ENCODE results near the gene GCSAM.

The GCSAM gene

GRCh38 chr3:112088944-112089343 is 44.1 kb downstream of the GCSAM start:
- H3K27me3 ChIP-seq (ENCODE audit: control insufficient read depth, insufficient read depth, low read length, poor library complexity, severe bottlenecking): peaks cover 38% of the 10 kb centered on the region
- peaks cover 4% of the 10 kb centered on the region for H3K4me1 ChIP-seq (ENCODE audit: control insufficient read depth, insufficient read depth, low read length)
- WGBS, 2 experiments: 65 to 68% methylated on average over 4 of the region's 4 CpGs
- H3K9me3 ChIP-seq (ENCODE audit: control insufficient read depth, low read length): no peaks in the 10 kb centered on the region
- H3K27ac ChIP-seq (ENCODE audit: insufficient read depth, low read depth, low read length, poor library complexity, severe bottlenecking): no peak overlapping the region
- H3K4me3 ChIP-seq (ENCODE audit: insufficient read depth, low read depth, low read length): no peak overlapping the region
- H3K36me3 ChIP-seq (ENCODE audit: control insufficient read depth, insufficient read depth, low read length): no peaks in the 10 kb centered on the region

- H3K9me3 ChIP-seq (ENCODE audit: control insufficient read depth, low read length): no peaks in the 10 kb centered on the region
- H3K36me3 ChIP-seq (ENCODE audit: control insufficient read depth, insufficient read depth, low read length): no peaks in the 10 kb centered on the region
- H3K27me3 ChIP-seq (ENCODE audit: control insufficient read depth, insufficient read depth, low read length, poor library complexity, severe bottlenecking): peaks cover 40% of the 10 kb centered on the region
- peaks cover under 1% of the 10 kb centered on the region for H3K4me1 ChIP-seq (ENCODE audit: control insufficient read depth, insufficient read depth, low read length)
- H3K4me3 ChIP-seq (ENCODE audit: insufficient read depth, low read depth, low read length): no peak overlapping the region
- H3K27ac ChIP-seq (ENCODE audit: insufficient read depth, low read depth, low read length, poor library complexity, severe bottlenecking): no peak overlapping the region
- 85 to 91% methylated on average over 5 of the region's 5 CpGs for WGBS, 2 experiments
Measured at GRCh38 chr3:112087746-112088145, 45.3 kb downstream of the GCSAM start.

- Histone ChIP-seq H3K27ac (ENCODE audit: insufficient read depth, low read depth, low read length, poor library complexity, severe bottlenecking) (no peak overlapping the region), H3K4me1 (ENCODE audit: control insufficient read depth, insufficient read depth, low read length) (no peaks in the 10 kb centered on the region), H3K36me3 (ENCODE audit: control insufficient read depth, insufficient read depth, low read length) (no peaks in the 10 kb centered on the region), H3K4me3 (ENCODE audit: insufficient read depth, low read depth, low read length) (peak overlapping the region; percentile 50), H3K27me3 (ENCODE audit: control insufficient read depth, insufficient read depth, low read length, poor library complexity, severe bottlenecking) (peaks cover 40% of the 10 kb centered on the region), H3K9me3 (ENCODE audit: control insufficient read depth, low read length) (no peaks in the 10 kb centered on the region)
- 12 to 14% methylated on average over 14 of the region's 14 CpGs for WGBS, 2 experiments
Measured at GRCh38 chr3:112086875-112087524, 46.0 kb downstream of the GCSAM start.

- H3K27me3 ChIP-seq (ENCODE audit: control insufficient read depth, insufficient read depth, low read length, poor library complexity, severe bottlenecking): peaks cover 40% of the 10 kb centered on the region
- 0 to 1% methylated on average over 67 of the region's 67 CpGs for WGBS, 2 experiments
- no peaks in the 10 kb centered on the region for H3K4me1 ChIP-seq (ENCODE audit: control insufficient read depth, insufficient read depth, low read length)
- no peaks in the 10 kb centered on the region for H3K36me3 ChIP-seq (ENCODE audit: control insufficient read depth, insufficient read depth, low read length)
- peak within 1 kb of the TSS; percentile 50 for H3K4me3 ChIP-seq (ENCODE audit: insufficient read depth, low read depth, low read length)
- no peaks in the 10 kb centered on the region for H3K9me3 ChIP-seq (ENCODE audit: control insufficient read depth, low read length)
- no peak within 1 kb of the TSS for H3K27ac ChIP-seq (ENCODE audit: insufficient read depth, low read depth, low read length, poor library complexity, severe bottlenecking)
Measured at GRCh38 chr3:112086076-112086854, 46.8 kb downstream of the GCSAM start, which contains the start of gene C3orf52. TSS of gene C3orf52 (plus strand) at chr3:112086389. CDS start at chr3:112086408, 19 bp downstream.

GRCh38 chr3:112085735-112086075 is 47.3 kb downstream of the GCSAM start:
- Histone ChIP-seq H3K9me3 (ENCODE audit: control insufficient read depth, low read length) (no peaks in the 10 kb centered on the region), H3K27me3 (ENCODE audit: control insufficient read depth, insufficient read depth, low read length, poor library complexity, severe bottlenecking) (peaks cover 40% of the 10 kb centered on the region), H3K4me1 (ENCODE audit: control insufficient read depth, insufficient read depth, low read length) (no peaks in the 10 kb centered on the region), H3K27ac (ENCODE audit: insufficient read depth, low read depth, low read length, poor library complexity, severe bottlenecking) (no peak overlapping the region), H3K4me3 (ENCODE audit: insufficient read depth, low read depth, low read length) (peak overlapping the region; percentile 50), H3K36me3 (ENCODE audit: control insufficient read depth, insufficient read depth, low read length) (no peaks in the 10 kb centered on the region)
- WGBS, 2 experiments: 25 to 27% methylated on average over 10 to 12 of the region's 12 CpGs

- Histone ChIP-seq H3K4me3 (ENCODE audit: insufficient read depth, low read depth, low read length) (no peak overlapping the region), H3K9me3 (ENCODE audit: control insufficient read depth, low read length) (no peaks in the 10 kb centered on the region), H3K4me1 (ENCODE audit: control insufficient read depth, insufficient read depth, low read length) (no peaks in the 10 kb centered on the region), H3K36me3 (ENCODE audit: control insufficient read depth, insufficient read depth, low read length) (no peaks in the 10 kb centered on the region), H3K27ac (ENCODE audit: insufficient read depth, low read depth, low read length, poor library complexity, severe bottlenecking) (no peak overlapping the region), H3K27me3 (ENCODE audit: control insufficient read depth, insufficient read depth, low read length, poor library complexity, severe bottlenecking) (peaks cover 40% of the 10 kb centered on the region)
- WGBS, 2 experiments: 85 to 88% methylated on average over 5 to 7 of the region's 7 CpGs
Measured at GRCh38 chr3:112084980-112085705, 47.9 kb downstream of the GCSAM start.

DNA sequence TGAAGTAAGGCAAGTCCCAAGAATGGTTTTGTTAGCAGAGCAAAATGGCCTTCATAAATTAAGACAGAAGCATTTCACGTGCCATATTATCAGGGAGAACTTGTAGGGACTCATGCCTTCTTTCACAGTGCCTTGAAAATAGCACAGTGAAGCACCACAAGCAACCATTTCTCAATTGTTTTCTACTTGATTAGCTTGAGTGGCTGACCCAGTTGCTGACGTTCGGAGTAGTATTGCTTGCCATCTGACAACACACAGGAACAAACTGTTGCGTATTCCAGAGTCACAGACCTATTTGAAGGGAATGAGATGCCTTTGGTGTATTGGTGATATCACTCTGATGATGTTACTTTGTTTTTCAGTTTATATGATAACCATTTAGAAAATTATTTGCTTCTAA is 49.8 kb downstream of the GCSAM start:
- WGBS, 2 experiments: 83 to 92% methylated on average over 4 of the region's 4 CpGs
- Histone ChIP-seq H3K27me3 (ENCODE audit: control insufficient read depth, insufficient read depth, low read length, poor library complexity, severe bottlenecking) (peaks cover 40% of the 10 kb centered on the region), H3K4me1 (ENCODE audit: control insufficient read depth, insufficient read depth, low read length) (no peaks in the 10 kb centered on the region), H3K27ac (ENCODE audit: insufficient read depth, low read depth, low read length, poor library complexity, severe bottlenecking) (no peak overlapping the region), H3K9me3 (ENCODE audit: control insufficient read depth, low read length) (no peaks in the 10 kb centered on the region), H3K4me3 (ENCODE audit: insufficient read depth, low read depth, low read length) (no peak overlapping the region), H3K36me3 (ENCODE audit: control insufficient read depth, insufficient read depth, low read length) (no peaks in the 10 kb centered on the region)

DNA sequence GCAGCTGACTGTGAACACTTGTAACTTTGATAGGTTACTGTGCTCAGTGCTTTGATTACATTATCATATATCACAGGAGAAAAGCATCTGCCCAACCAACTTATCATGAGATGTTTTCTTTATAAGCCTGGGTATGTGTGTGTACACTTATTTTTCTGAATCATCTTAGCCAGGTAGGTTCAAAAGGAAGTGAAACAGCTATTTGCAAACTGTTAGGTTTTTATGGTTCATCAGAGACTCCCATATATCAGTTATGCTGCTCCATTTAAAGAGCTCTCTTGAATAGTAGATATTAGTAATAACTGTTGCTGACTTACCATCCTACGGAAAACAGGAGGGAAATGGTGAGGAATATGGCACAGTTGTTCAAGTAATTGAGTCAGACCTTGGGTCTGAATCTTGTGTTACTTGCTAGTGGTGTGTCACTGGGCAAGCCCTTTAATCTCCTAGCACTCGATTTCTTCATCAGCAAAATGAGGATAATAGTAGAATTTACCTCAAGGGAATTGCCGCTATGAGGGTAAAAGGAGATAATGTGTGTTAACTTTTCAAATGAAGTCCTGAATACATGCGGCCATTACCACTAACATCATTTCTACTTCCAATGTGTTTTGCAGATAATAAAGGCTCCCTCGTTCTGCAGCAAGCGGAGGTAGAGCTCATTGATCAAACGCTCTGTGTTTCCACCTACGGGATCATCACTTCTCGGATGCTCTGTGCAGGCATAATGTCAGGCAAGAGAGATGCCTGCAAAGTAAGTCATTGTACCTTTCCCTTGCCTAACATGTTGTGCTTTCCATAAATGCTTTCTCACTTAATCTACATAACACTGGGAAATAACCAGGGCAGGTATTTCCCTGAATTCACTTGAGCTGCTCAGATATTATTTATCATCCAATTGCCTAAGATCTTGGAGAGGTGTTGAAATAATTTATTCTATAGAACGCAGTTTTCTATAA is 54.6 kb downstream of the GCSAM start:
- Histone ChIP-seq H3K4me3 (ENCODE audit: insufficient read depth, low read depth, low read length) (no peak overlapping the region), H3K9me3 (ENCODE audit: control insufficient read depth, low read length) (no peaks in the 10 kb centered on the region), H3K27me3 (ENCODE audit: control insufficient read depth, insufficient read depth, low read length, poor library complexity, severe bottlenecking) (no peaks in the 10 kb centered on the region), H3K4me1 (ENCODE audit: control insufficient read depth, insufficient read depth, low read length) (peaks cover 9% of the 10 kb centered on the region), H3K36me3 (ENCODE audit: control insufficient read depth, insufficient read depth, low read length) (no peaks in the 10 kb centered on the region), H3K27ac (ENCODE audit: insufficient read depth, low read depth, low read length, poor library complexity, severe bottlenecking) (no peak overlapping the region)
- WGBS, 2 experiments: 93 to 94% methylated on average over 9 to 10 of the region's 10 CpGs

- Histone ChIP-seq H3K27me3 (ENCODE audit: control insufficient read depth, insufficient read depth, low read length, poor library complexity, severe bottlenecking) (no peaks in the 10 kb centered on the region), H3K27ac (ENCODE audit: insufficient read depth, low read depth, low read length, poor library complexity, severe bottlenecking) (no peak overlapping the region), H3K9me3 (ENCODE audit: control insufficient read depth, low read length) (no peaks in the 10 kb centered on the region), H3K36me3 (ENCODE audit: control insufficient read depth, insufficient read depth, low read length) (no peaks in the 10 kb centered on the region), H3K4me1 (ENCODE audit: control insufficient read depth, insufficient read depth, low read length) (peaks cover 9% of the 10 kb centered on the region), H3K4me3 (ENCODE audit: insufficient read depth, low read depth, low read length) (no peak overlapping the region)
- WGBS, 2 experiments: 59 to 75% methylated on average over 5 of the region's 6 CpGs
Measured at GRCh38 chr3:112074616-112075497, 58.2 kb downstream of the GCSAM start.

Data from ectodermal cell (in vitro differentiated cells).